ENCODE results near the gene HADHB.

DNA sequence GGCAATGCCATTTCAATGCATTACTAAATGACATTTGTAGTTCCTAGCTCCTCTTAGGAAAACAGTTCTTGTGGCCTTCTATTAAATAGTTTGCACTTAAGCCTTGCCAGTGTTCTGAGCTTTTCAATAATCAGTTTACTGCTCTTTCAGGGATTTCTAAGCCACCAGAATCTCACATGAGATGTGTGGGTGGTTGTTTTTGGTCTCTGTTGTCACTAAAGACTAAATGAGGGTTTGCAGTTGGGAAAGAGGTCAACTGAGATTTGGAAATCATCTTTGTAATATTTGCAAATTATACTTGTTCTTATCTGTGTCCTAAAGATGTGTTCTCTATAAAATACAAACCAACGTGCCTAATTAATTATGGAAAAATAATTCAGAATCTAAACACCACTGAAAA, 45.3 kb downstream of the HADHB start:
- TF ChIP-seq ZKSCAN1 (IDR thresholded peaks at IDR 0.05; ENCODE audit: low read length) (no peak), SMC3 (IDR thresholded peaks at IDR 0.05; ENCODE audit: low read length) (no peak), POLR2A (IDR thresholded peaks at IDR 0.05; ENCODE audit: insufficient read depth in 1 of 2, low read depth in 2 of 2, low read length in 2 of 2) (no peak), USF2 (IDR thresholded peaks at IDR 0.05; ENCODE audit: low read depth, low read length) (no peak), USF2 (CRISPR knock-in tag; IDR thresholded peaks at IDR 0.05; ENCODE audit: borderline replicate concordance) (no peak), ZBED4 (CRISPR knock-in tag; IDR thresholded peaks at IDR 0.05; ENCODE audit: borderline replicate concordance) (no peak), RNF2 (conservative IDR thresholded peaks at IDR 0.05; ENCODE audit: low read depth) (no peak), ZSCAN30 (CRISPR knock-in tag; IDR thresholded peaks at IDR 0.05) (no peak), MAFK (conservative IDR thresholded peaks at IDR 0.05 in 1 of 2, IDR thresholded peaks at IDR 0.05 in 1 of 2; ENCODE audit: low read length in 2 of 2) (no peak), JUND (CRISPR knock-in tag; IDR thresholded peaks at IDR 0.05) (no peak), ARNT (IDR thresholded peaks at IDR 0.05) (no peak), NCOA2 (CRISPR knock-in tag; IDR thresholded peaks at IDR 0.05) (no peak)
- TF ChIP-seq, protein P1, sequence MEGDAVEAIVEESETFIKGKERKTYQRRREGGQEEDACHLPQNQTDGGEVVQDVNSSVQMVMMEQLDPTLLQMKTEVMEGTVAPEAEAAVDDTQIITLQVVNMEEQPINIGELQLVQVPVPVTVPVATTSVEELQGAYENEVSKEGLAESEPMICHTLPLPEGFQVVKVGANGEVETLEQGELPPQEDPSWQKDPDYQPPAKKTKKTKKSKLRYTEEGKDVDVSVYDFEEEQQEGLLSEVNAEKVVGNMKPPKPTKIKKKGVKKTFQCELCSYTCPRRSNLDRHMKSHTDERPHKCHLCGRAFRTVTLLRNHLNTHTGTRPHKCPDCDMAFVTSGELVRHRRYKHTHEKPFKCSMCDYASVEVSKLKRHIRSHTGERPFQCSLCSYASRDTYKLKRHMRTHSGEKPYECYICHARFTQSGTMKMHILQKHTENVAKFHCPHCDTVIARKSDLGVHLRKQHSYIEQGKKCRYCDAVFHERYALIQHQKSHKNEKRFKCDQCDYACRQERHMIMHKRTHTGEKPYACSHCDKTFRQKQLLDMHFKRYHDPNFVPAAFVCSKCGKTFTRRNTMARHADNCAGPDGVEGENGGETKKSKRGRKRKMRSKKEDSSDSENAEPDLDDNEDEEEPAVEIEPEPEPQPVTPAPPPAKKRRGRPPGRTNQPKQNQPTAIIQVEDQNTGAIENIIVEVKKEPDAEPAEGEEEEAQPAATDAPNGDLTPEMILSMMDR (CRISPR knock-in tag; IDR thresholded peaks at IDR 0.05): no peak
